PC-3 (cell line): ENCODE results near the gene GDAP2.

Experiments
- CTCF ChIP-seq: fragments of 300-600 bp; sonication (generic); conservative IDR thresholded peaks from 2 replicates; pipeline ENCODE4 v1.5.1; 2017; ENCODE audit warnings: antibody characterized with exemption, low read depth, mild to moderate bottlenecking, low read length
- EZH2 ChIP-seq: fragments of 300-600 bp; sonication (generic); IDR thresholded peaks from one replicate; pipeline ENCODE4 v1.6.1; 2017; ENCODE audit warnings: antibody characterized with exemption, mild to moderate bottlenecking, low read length; ENCODE audit not compliant: unreplicated experiment
- EZH2phosphoT487 ChIP-seq: fragments of 300-600 bp; sonication (generic); IDR thresholded peaks from 2 replicates; pipeline ENCODE4 v1.6.1; 2018; ENCODE audit warnings: mild to moderate bottlenecking, antibody characterized with exemption, low read length, borderline replicate concordance

- TF ChIP-seq CTCF: peak; percentile 91
- no peak for TF ChIP-seq EZH2
- no peak for TF ChIP-seq EZH2phosphoT487
These were observed 33.8 kb downstream of the GDAP2 start for GRCh38 chr1:117895482-117896114.
